Activated CD8-positive, alpha-beta memory T cell treated with anti-CD3 and anti-CD28 coated beads for 1 hour (primary cell): ENCODE measurements around the gene HP1BP3.

Experiments used
- DNase-seq, 2 donors: peaks; one replicate each; pipeline ENCODE4 v3.0.0-alpha.2; 2020; ENCODE audit warnings: low read depth in 1 of 2; ENCODE audit errors: extremely low read depth in 1 of 2

The HP1BP3 gene

DNA sequence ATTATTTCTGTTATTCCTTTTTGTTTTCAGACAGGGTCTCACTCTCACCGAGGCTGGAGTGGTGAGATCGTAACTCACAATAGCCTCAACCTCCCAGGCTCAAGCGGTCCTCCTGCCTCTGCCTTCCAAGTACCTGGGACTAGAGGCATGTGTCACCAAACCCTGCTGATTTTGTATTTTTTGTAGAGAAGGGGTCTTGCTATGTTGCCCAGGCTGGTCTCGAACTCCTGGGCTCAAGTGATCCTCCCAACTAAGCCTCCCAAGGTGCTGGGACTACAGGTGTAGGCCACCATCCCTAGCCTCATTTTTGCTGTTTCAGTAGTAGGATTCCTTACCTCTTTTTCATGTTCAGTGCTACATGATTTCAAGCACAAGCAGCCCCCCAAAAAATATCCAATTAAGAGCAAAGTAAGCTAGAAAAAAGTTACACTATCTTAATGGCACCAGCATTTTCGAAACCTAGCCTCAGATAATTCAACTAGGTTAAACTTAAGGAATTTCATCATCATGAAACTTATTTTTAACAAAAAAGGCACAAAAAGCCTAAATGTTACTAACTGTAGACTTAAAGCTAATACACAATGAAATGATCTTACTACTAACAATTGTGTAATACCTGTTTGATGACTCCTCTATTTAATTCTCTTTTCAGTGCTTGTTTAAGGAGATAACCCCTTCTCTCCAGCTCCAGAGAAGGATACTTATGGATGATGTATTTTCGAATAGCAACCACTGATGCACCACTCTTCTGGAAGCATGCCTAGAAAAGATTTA, 16.6 kb downstream of the HP1BP3 start:
- DNase-seq = no peak

DNA sequence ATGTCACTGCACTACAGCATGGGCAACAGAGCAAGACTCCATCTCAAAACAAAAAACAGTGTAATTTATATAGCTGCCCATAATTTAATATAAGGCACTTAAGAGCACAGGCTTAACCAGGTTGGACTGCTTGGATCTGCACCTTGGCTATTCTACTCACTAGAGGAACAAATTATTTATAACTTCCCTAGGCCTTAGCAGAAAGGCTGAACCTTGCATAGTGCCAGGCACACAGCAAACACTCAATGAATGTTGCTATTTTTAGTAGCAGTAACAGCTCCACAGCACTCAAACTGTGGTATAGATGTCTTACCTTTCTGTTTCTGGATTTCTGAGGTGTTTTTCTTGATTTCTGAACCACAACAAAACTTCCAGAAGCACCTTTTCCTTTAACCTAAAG, 19.8 kb downstream of the HP1BP3 start:
- DNase-seq = no peak

DNA sequence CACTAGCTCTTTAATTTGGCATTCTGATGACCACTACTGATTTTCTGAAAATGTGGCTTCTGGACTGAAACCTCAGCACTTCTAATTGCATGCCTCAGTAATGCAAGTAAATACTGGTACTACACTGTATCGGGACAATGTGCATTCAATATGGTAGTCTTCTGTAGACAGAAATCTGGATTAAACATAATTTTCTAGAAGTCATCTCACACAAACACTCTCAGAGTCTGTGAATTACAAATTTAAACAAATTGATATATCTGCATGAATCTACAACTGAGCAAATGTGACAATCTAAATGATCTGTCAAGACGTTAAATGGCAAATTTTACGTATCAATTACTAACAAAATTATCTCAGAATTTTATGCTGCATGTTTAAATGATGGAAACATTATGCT, 23.7 kb downstream of the HP1BP3 start:
- no peak for DNase-seq

DNA sequence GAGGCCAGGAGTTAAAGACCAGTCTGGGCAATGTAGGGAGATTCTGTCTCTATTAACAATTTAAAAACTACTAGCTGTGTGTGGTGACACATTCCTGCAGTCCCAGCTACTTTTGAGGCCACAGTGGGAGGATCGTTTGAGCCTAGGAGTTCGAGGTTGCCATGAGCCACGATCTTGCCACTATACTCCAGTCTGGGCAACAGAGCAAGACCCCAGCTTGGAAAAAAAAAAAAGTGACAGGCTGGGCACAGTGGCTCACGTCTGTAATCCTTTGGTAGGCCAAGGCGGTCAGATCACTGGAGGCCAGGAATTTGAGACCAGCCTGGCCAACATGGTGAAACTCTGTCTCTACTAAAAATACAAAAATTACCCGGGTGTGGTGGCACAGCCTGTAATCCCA, 26.8 kb downstream of the HP1BP3 start:
- no peak for DNase-seq

DNA sequence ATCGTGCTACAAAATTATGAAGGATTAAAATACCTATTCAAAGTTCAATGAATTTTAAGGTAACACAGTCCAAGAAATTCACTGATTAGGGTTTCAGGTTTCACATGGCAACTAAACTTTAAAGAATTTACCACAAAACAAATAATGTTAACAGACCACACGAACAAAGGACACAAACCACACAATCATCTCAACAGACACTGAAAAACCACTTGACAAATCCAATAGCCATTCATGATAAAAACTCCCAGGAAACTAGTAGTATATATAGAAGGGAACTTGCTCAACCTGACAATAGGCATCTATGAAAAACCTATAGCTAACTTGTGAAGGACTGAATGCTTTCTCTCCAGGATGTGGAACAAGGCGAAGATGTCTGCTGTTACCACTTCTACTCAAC, 33.5 kb downstream of the HP1BP3 start:
- DNase-seq = no peak

DNA sequence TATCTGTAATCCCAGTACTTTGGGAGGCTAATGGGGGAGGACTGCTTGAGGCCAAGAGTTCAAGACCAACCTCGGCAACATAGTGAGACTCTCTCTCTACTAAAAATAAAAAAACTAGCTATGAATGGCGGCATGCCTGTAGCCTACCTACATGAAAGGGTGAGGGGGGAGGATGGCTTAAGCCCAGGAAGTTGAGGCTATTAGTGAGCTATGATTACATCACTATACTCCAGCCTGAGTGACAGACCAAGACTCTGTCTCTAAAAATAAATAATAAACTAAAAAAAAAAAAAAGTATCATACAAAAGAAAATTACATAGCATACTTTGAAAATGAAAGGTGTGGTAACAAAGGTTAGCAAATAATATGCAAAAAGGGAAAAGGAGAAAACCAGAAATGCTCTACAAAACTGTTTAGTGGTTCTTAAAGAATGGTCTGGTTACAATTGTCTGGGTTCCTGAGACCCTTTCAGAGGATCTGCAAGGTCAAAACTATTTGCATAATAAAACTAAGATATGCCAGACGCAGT, 35.6 kb downstream of the HP1BP3 start:
- DNase-seq = no peak

DNA sequence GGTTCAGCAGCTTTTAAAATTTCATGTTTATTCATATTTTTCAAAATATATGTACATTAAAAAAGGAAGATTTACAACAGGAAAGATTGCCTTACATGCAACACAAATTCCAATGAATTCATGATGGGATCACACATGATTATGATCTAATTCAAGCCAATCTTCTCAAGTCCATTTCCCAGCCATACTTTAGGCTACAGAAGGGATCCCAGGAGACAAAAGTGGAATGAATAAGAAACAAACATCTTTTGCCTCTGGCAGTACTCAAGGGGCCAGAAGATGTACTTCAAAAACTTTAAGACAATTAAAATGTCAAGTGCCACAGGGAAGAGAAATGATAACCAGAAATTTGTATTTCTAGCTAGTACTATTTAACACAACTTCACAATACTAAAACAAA, 44.4 kb downstream of the HP1BP3 start:
- no peak for DNase-seq

DNA sequence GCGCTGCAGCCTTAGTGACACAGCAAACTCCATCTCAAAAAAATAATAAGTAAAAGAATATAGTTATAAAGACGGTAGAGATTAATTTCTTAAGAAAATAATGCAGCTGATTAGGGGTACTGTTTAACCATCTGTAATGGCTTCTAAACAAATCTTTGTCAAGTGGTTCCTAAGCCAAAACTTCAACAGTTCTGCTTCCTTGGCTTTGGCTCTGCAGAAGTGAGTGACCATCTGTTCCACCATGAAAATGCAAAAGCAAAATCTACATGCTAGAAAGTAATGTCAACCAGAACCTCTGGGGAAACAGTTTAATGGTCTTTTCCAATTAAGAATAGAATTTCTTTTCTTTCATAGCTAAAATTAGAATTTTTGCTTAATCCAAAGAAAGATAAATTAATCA, 46.3 kb downstream of the HP1BP3 start:
- no peak for DNase-seq

DNA sequence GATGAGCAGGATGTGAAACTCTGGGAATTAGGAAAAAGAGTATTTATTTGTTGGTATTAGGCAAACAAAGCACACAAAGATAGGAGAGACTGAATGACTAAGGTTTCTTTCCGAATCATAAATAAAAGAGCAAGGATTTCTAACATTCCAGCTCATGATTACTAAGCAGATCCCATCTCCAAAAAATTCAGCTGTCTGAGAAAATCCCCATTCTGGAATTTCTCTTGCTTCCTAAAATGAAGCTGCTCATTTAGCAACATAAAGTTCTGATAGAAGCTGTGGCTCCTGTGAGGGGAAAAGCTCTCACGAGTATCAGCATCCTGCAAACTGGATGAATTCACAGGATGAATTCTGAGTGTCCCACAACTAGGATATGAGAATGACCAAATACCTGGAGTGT, 47.9 kb downstream of the HP1BP3 start:
- no peak for DNase-seq

DNA sequence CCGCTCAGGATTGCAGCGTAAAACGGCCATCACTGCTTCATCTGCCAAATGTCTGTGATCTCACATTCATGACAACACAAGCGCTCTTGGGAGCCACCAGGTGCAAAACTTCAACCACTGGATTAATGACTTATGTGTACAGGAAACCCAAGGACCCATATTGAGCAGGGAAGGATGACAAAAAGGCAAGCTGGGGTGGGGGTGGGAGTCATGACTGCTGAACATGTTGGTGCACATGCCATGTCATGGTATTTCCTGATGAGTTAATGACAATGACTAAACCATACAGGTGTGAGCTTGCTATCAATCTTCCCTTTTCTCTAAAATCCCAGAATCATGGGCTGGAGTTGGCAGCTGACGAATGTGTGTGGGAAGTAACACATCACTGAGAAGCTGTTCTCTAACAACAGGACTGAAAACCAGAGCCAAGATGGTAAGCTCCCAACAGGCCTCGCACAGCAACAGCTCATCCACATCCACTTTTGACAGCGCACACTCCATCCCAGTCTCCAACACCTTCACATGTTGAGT, 51.5 kb downstream of the HP1BP3 start:
- no peak for DNase-seq

DNA sequence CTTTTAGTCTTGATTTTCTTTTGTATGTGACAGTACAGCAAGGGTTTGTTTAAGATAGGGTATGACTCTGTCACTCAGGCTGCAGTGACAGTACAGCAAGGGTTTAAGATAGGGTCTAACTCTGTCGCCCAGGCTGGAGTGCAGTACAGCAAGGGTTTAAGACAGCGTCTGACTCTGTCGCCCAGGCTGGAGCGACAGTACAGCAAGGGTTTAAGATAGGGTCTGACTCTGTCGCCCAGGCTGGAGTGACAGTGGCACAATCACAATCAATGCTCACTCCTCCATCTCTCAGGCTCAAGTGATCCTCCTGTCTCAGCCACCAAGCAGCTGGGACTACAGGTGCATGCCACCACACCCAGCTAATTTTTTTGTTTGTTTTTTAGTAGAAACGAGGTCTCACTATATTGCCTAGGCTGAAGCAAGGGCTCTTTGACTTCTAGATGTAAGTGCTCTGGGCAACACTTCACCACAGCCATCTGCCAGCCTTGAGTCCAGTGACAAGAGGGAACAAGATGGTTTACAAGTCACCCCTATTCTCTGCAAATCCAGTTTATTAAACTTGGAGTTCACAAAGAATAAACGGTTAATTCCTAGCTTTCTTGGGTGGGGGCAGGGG, 53.6 kb downstream of the HP1BP3 start:
- no peak for DNase-seq

DNA sequence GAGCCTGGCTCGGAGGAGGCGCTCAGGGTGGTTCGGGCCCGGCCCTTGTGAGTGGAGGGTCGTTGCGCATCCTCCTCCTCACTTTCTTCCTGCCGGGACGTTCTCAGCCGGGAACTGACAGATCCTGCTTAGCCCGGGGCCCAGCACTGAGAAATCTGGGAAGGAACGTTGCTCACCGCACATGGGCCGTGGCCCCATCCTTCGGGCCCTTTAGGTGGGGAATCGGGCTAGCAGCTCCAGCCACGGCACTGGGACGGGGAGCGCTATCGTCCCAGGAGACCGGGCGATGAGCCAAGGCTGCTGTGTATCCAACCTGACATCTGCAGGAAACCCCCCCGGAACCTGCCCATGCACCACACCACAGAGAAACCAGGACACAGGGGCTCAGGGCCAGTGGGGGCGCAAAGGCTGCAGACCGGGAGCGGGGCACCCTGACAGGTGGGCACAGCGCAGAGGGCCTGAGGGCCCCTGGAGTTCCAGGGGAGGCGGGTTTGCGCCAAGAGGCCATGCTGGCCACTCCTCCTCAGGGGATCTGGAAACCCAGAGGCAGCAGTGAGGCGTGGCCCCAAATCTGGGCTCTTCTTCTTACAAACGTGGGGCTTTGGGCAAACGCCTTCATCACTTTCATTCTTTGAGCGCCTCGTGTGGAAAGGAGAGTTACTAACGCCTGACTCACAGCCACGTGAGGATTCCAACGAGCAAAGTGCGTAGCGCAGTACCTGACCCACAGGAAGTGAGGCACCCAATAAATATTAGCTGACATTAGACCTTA, 54.3 kb downstream of the HP1BP3 start, which contains the start of gene SH2D5:
Gene SH2D5 (minus strand): TSS at position 116 of the 772 bp plus-strand sequence. CDS start 4,659 bp downstream, outside the sequence.
- DNase-seq = peak; percentile 19 to 44

DNA sequence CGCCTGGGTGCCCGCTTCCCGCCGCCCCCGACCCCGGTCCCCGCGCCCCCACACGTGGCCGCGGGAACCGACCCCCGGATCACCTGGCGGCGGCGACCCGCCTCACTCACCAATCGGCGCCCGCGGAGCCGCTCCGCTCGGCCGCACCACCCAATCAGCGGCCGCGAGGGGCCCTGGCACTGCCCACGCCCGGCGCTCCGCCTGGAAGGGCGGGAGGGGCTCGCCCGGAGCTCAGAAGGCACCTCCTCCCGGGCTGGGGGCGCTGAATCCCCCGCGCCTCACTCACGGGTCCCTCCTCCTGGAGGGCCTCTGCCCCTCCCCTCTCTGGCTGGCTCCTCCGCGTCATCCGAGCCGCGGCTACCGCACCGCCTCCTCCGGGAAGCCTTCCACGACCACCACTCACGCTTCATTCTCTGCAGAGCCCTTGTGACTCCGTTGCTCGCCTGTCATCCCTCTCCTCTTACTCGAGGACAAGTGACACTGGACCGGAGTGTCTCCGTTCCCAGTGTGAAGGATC, 55.0 kb downstream of the HP1BP3 start:
- peak in 1 of 2 donors; percentile 43 for DNase-seq

DNA sequence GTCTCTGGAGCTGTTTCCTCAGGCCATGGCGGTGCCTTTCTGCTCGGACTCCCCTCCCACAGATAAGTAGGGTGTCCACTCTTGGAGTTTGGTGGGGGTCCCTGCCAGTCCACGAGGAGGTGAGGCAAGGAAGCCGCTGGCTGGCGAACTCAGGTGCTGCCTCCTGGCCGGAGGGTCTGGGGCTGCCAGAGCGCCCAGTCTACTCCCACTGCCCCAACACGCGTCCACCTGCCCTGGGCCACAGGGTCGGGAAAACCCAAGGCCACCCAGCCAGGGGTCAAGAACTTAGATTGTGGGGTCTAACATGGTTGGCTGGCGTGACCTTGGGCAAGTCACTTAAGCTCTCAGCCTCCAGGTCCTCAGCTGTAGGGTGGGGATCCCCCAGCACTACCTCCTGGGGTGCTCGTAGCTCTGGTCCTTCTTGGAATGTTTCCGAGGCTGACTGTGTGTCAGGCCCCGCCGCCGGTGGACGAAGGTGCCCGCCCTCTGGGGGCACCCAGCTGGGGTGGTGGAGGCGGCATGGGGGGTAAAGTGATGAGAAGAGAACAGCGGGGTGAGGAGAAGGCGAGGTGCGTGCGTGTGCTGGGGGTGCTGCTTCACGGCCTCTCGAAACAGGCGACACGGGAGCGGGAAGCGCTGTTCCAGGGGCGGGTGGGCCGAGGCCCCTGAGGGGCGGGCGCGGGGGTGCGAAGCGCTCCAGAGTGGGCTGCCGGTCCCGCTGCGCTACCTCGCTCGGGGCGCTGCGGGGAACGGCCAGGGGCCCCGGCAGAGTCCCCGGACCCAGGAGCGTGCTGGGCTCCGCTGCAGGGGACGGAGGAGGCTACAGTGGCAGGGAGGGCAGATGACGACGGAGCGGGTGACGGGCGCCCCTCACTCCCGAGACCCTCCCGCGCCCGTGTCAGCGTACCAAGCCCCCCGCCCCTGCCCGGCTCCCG, 55.8 kb downstream of the HP1BP3 start:
- no peak for DNase-seq

DNA sequence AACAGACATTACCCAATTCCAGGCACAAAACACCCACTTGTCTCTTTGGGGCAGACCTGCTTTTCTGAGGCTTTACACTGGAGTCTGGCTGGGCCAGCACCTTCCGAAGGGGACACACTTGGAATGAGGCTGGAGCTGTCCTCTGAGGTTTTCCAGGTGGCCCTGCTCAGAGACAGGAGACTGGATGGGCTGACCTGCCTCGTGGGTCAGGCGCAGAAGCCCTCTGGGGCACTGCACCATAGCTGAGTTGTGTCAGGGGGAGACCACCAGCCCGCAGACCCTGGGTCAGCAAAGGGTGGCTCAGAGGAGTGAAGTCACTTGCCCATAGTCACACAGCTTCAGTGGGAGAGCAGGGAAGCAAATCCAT, 56.4 kb downstream of the HP1BP3 start:
- no peak for DNase-seq

DNA sequence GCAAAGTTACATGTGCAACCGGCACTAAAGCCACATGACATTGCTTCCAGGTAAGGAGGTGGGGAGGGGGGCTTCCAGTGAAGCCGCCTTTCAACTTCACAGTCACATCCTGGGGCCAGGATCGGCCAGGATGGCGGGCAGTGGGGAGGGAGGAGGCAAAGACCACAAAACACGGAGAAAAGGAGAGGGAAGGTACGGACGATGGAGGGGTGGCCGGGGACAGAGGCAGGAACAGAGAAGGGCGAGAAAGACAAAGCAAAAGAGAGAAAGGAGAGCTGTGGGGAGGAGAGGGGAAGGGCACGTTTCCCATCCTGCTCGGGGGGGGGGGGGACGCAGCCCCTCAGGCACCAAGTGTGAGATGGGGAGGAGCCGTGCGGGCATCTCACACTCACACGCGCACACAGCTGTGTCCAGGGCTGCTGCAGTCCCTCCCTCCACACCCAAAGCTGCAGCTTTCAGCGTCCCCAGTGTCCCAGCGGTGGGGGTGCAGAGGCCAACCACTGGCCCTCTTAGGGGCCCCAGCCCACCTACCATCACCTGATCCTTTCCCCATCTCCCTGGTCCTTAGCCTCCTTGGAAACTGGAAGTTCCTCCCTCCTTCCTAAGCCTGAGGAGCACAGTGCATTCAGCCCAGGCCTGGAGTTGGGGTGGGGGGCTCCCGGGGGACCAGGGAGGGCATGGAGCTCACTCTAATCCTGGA, 57.0 kb downstream of the HP1BP3 start:
- DNase-seq = no peak

DNA sequence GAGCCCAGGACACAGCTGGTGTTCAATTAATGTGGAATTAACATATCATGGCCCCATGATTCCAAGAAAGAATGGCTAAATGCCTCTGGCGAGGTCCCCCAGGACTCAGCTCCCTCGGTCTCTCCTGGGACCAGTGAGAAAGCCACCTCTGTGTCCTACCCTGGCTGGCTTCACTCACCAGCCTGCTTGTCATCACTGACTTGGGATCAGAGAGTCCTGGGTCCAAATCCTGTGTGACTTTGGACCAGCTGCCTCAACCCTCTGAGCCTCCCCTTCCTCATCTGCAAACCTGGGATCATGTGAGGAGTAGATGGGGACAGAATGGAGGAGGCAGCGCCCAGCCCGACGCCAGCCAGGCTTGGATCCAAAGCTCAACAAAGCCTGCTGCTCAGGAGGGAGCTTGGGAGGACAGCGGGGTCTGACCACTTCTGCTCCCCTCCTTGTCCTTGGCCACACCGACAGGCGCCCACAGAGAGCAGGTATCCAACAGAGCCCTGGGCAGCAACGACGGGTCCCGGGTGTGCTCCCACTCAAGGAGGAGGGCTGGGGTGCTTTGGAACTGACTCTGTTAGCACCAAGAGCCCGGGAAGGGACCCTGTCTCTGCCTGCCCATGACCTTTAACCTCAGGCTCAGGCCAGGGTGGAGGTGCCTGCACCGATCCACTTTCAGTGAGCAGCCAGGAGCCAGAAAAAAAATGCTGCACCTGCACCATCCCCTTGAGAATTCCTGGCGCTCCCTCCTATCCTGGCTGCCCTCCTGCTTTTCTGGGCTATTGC, 57.8 kb downstream of the HP1BP3 start:
- DNase-seq = no peak

DNA sequence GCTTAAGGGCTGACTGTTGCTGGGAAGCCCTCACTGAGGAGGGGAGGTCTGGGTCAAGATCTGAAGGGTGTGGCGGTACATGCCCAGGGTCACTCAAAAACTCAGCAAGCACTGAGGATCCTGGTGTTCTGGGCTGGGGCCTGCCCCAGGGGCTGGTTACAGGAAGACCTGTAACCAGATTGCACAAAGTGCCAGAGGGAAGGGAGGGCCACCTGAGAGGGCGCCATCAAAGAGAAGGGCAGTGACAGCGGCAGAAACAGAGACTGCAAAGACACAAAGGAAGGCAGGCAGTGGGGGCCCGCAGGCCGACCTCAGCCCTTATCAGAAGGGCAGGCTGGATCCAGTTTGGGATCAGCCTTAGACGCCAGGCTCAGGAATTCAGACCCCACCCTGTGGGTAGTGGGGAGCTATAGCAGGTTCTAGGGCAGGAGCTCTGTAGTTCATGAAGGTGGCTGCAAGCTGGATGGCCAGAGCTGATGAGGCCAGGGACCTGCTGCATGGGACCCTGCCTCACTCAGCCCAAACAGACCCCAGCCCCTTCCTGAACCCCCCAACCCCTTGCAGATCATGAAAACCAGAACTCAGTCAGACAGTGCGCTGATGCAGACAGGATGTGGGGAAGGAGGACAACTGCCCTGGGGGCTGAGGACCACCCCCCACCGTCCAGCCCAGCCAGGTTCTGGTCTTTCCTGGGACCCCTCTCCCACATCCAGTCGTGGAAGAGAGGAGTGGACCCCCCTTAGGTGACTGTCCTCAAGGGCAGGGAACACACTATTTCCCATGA, 58.5 kb downstream of the HP1BP3 start:
- DNase-seq = no peak
